ENCODE data around the gene MYO5B.

GRCh38 chr18:50196261-50196660 is 1.3 kb upstream of the MYO5B start:
- TF ChIP-seq CTCF (optimal IDR thresholded peaks at IDR 0.05 in 1 of 3, IDR thresholded peaks at IDR 0.05 in 1 of 3, conservative IDR thresholded peaks at IDR 0.05 in 1 of 3; ENCODE audit: extremely low read depth in 1 of 3, insufficient read depth in 2 of 3, low read length in 3 of 3): no peak
- no peak for TF ChIP-seq EZH2 (IDR thresholded peaks at IDR 0.05; ENCODE audit: low read length)

Measured in keratinocyte (primary cell).